ENCODE data around the gene GFER. TPM values are rescaled to one million over a fixed set of nuclear protein-coding genes. Genes with fewer than 3 reads are reported as not detected.

GFER gene
- total and polyA plus RNA-seq, 9 of the 15 experiments (the other 6 are each of a cell fraction or from before 2014, with no cell fraction given): 4.3 to 53.7 (median 19.8) TPM

DNA sequence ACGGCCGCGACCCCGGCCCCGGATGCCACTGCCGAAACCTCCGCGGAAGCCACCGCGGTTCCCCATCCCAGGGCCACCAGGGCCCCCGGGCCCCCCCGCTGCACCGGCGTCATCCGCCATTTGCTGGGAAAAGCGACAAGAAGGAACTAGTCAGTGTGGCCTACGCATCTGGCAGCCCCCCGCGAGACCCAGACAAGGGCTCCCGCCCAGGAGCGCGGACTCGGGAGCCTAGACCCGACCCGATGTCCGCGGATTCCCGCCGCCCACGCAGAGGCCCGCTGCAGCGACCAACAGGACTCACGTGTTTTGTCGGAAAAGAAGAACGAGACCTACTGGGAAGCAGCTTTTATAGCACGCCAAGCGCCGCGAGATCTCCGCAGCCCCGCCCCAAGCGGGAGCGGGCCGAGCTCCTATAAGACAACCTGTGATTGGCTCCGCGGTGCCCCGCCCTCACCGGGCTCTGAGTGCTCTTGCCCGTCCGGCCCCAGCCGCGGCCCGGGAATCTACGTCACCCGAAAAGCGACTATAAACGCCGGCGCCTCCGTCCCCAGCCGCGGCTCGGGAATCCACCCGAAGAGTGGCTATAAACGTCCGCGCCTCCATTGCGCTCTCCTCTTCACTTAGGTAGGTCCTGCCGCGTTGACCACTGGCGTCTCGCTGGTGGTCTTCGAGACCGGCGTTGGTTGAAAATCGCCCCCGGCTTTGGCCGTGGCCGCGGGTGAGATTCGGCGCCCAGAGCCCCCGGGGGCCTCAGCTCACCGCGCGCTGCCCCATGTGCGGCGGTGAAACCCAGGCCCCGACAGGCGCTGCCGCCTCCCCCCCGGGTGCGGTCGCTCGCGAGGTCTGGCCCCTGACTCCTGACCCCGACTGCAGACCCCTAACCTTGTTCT, 19.2 kb upstream of the GFER start, which contains the start of gene RPS2 (continued):
- peak; percentile 99 for TF ChIP-seq TAF1 (IDR thresholded peaks at IDR 0.05; ENCODE audit: control insufficient read depth, extremely low read depth, insufficient read depth, low read length, severe bottlenecking)
- no peak for TF ChIP-seq ZNF24 (IDR thresholded peaks at IDR 0.05)
- TF ChIP-seq, protein P1, sequence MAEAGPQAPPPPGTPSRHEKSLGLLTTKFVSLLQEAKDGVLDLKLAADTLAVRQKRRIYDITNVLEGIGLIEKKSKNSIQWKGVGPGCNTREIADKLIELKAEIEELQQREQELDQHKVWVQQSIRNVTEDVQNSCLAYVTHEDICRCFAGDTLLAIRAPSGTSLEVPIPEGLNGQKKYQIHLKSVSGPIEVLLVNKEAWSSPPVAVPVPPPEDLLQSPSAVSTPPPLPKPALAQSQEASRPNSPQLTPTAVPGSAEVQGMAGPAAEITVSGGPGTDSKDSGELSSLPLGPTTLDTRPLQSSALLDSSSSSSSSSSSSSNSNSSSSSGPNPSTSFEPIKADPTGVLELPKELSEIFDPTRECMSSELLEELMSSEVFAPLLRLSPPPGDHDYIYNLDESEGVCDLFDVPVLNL (CRISPR knock-in tag; IDR thresholded peaks at IDR 0.05; ENCODE audit: low read depth): no peak
- TF ChIP-seq GABPA (tag; conservative IDR thresholded peaks at IDR 0.05; ENCODE audit: low read depth): peak; percentile 65
- TF ChIP-seq BACH1 (tag; IDR thresholded peaks at IDR 0.05): no peak
- peak; percentile 83 for TF ChIP-seq RB1 (IDR thresholded peaks at IDR 0.05; ENCODE audit: low read depth)
- TF ChIP-seq, protein P2, sequence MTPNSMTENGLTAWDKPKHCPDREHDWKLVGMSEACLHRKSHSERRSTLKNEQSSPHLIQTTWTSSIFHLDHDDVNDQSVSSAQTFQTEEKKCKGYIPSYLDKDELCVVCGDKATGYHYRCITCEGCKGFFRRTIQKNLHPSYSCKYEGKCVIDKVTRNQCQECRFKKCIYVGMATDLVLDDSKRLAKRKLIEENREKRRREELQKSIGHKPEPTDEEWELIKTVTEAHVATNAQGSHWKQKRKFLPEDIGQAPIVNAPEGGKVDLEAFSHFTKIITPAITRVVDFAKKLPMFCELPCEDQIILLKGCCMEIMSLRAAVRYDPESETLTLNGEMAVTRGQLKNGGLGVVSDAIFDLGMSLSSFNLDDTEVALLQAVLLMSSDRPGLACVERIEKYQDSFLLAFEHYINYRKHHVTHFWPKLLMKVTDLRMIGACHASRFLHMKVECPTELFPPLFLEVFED (CRISPR knock-in tag; conservative IDR thresholded peaks at IDR 0.05): peak; percentile 79; the same call in 1 of the 2 replicates
- 0 out of 2 replicates have a peak, but pooled peaks have one; percentile 18 for TF ChIP-seq DIDO1 (tag; IDR thresholded peaks at IDR 0.05; ENCODE audit: low read depth)
- no peak for TF ChIP-seq DDX20 (tag; IDR thresholded peaks at IDR 0.05; ENCODE audit: low read depth)
- TF ChIP-seq SRSF9 (IDR thresholded peaks at IDR 0.05; ENCODE audit: borderline replicate concordance, low read depth, low read length): no peak
- TF ChIP-seq ZBTB1 (CRISPR knock-in tag; IDR thresholded peaks at IDR 0.05; ENCODE audit: borderline replicate concordance, low read depth): peak; percentile 56; the same call in 1 of the 2 replicates
- peak; percentile 29; the same call in 1 of the 2 replicates for TF ChIP-seq TEAD4 (IDR thresholded peaks at IDR 0.05; ENCODE audit: low read length)
- no peak for TF ChIP-seq TEAD4 (CRISPR knock-in tag; IDR thresholded peaks at IDR 0.05; ENCODE audit: borderline replicate concordance)
- TF ChIP-seq POLR2B (IDR thresholded peaks at IDR 0.05; ENCODE audit: low read depth, partially characterized antibody): peak; percentile 100
- TF ChIP-seq ESRRA (IDR thresholded peaks at IDR 0.05; ENCODE audit: borderline replicate concordance, low read depth): peak; percentile 42; the same call in 1 of the 2 replicates
- TF ChIP-seq CTBP1 (IDR thresholded peaks at IDR 0.05; ENCODE audit: borderline replicate concordance): no peak; the same call in 1 of the 2 replicates
- TF ChIP-seq ZNF197 (CRISPR knock-in tag; IDR thresholded peaks at IDR 0.05; ENCODE audit: low read depth): no peak
- TF ChIP-seq, protein P3, sequence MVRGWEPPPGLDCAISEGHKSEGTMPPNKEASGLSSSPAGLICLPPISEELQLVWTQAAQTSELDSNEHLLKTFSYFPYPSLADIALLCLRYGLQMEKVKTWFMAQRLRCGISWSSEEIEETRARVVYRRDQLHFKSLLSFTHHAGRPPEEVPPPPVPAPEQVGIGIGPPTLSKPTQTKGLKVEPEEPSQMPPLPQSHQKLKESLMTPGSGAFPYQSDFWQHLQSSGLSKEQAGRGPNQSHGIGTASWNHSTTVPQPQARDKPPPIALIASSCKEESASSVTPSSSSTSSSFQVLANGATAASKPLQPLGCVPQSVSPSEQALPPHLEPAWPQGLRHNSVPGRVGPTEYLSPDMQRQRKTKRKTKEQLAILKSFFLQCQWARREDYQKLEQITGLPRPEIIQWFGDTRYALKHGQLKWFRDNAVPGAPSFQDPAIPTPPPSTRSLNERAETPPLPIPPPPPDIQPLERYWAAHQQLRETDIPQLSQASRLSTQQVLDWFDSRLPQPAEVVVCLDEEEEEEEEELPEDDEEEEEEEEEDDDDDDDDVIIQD (CRISPR knock-in tag; IDR thresholded peaks at IDR 0.05): no peak
- no peak for TF ChIP-seq TBP (optimal IDR thresholded peaks at IDR 0.05; ENCODE audit: low read depth, low read length)
- TF ChIP-seq KLF1 (tag; IDR thresholded peaks at IDR 0.05): 0 out of 2 replicates have a peak, but pooled peaks have one; percentile 32
- TF ChIP-seq RAD51 (IDR thresholded peaks at IDR 0.05; ENCODE audit: borderline replicate concordance, low read depth): 0 out of 2 replicates have a peak, but pooled peaks have one; percentile 23
- peak; percentile 88 for TF ChIP-seq ATF7 (IDR thresholded peaks at IDR 0.05)
- no peak for TF ChIP-seq ZKSCAN3 (CRISPR knock-in tag; IDR thresholded peaks at IDR 0.05)
- no peak for TF ChIP-seq ZNF224 (CRISPR knock-in tag; IDR thresholded peaks at IDR 0.05)
- no peak for TF ChIP-seq GATA2 (CRISPR knock-in tag; IDR thresholded peaks at IDR 0.05)
